Endodermal cell (in vitro differentiated cells): ENCODE data around the gene CACNA1E. TPM values are rescaled to one million over a fixed set of nuclear protein-coding genes. Genes with fewer than 3 reads are reported as not detected.

Experiments used
- DNase-seq: peaks from one replicate; pipeline ENCODE4 v3.0.0-alpha.2; 2017
- H3K27ac ChIP-seq: 2 replicates; pipeline ENCODE4 v1.5.1; 2013; ENCODE audit warnings: mild to moderate bottlenecking, low read depth, low read length, moderate library complexity
- H3K27me3 ChIP-seq: 2 replicates; pipeline ENCODE4 v1.6.1; 2013; ENCODE audit warnings: mild to moderate bottlenecking, low read length, moderate library complexity; ENCODE audit not compliant: insufficient read depth, control insufficient read depth, poor library complexity, severe bottlenecking
- H3K36me3 ChIP-seq: 2 replicates; pipeline ENCODE4 v1.7.0; 2013; ENCODE audit warnings: mild to moderate bottlenecking, low read length, moderate library complexity; ENCODE audit not compliant: control insufficient read depth, insufficient read depth
- H3K4me1 ChIP-seq: one replicate; pipeline ENCODE4 v1.7.0; 2013; ENCODE audit warnings: low read length; ENCODE audit not compliant: control insufficient read depth, insufficient read depth
- H3K4me3 ChIP-seq: 2 replicates; pipeline ENCODE4 v1.5.1; 2013; ENCODE audit warnings: mild to moderate bottlenecking, low read length, moderate library complexity
- H3K9ac ChIP-seq: 2 replicates; pipeline ENCODE4 v1.6.1; 2013; ENCODE audit warnings: mild to moderate bottlenecking, low read length, moderate library complexity; ENCODE audit not compliant: poor library complexity, severe bottlenecking; ENCODE audit errors: extremely low read depth
- H3K9me3 ChIP-seq: 2 replicates; pipeline ENCODE4 v1.6.1; 2013; ENCODE audit warnings: mild to moderate bottlenecking, low read length, moderate library complexity; ENCODE audit not compliant: control insufficient read depth
- H3K27ac Mint-ChIP-seq: 2 replicates; pipeline ENCODE4 v1.8.0; 2020; ENCODE audit warnings: mixed read lengths
- H3K27me3 Mint-ChIP-seq: 2 replicates; pipeline ENCODE4 v1.8.0; 2021; ENCODE audit warnings: mild to moderate bottlenecking, mixed read lengths; ENCODE audit not compliant: insufficient read depth
- H3K36me3 Mint-ChIP-seq: 2 replicates; pipeline ENCODE4 v1.8.0; 2020; ENCODE audit warnings: low read depth, mixed read lengths
- H3K4me1 Mint-ChIP-seq: 2 replicates; pipeline ENCODE4 v1.8.0; 2020; ENCODE audit warnings: mixed read lengths
- H3K4me3 Mint-ChIP-seq: 2 replicates; pipeline ENCODE4 v1.8.0; 2020; ENCODE audit warnings: mild to moderate bottlenecking, moderate library complexity, mixed read lengths
- H3K9me3 Mint-ChIP-seq: 2 replicates; pipeline ENCODE4 v1.8.0; 2020; ENCODE audit warnings: mild to moderate bottlenecking, mixed read lengths
- CTCF ChIP-seq: fragments of 200-600 bp; sonication (generic); conservative IDR thresholded peaks from 2 replicates; pipeline ENCODE4 v1.5.0; 2021; ENCODE audit warnings: antibody characterized with exemption, mild to moderate bottlenecking
- WGBS, 2 experiments: methylation state at CpG; one replicate each; pipeline versions ENCODE4 v1.1.5 to v1.1.7; 2013; ENCODE audit warnings: missing lambda C conversion rate in 2 of 2, mixed read lengths in 1 of 2; ENCODE audit not compliant: insufficient coverage in 1 of 2, insufficient read length in 1 of 2; 5-methylcytosine and 5-hydroxymethylcytosine counted together
- total RNA-seq, 2 donors: library from RNA; stranded (reverse); fragmentation: NEBNext Ultra II Directional in 1 of 2; extraction: Animal tissue kit (Norgen Biotek cat#: 25700) in 1 of 2; gene quantifications; 2 replicates in 1 of 2; 3 replicates in 1 of 2; pipeline ENCODE4 v1.2.1, GENCODE V29; 2021

The CACNA1E gene
- total RNA-seq, 2 donors from 2014 or later, result 4.7 to 5.8 TPM

GRCh38 chr1:181763736-181764135, 280.4 kb downstream of the CACNA1E start:
- DNase-seq, result no peak
- H3K4me1 Mint-ChIP-seq, result no peaks in the 10 kb centered on the region
- no peaks in the 10 kb centered on the region for H3K27me3 ChIP-seq
- no peak overlapping the region for H3K27ac ChIP-seq
- no peaks in the 10 kb centered on the region for H3K9me3 Mint-ChIP-seq
- no peak for TF ChIP-seq CTCF
- H3K4me3 Mint-ChIP-seq, result no peak overlapping the region
- no peaks in the 10 kb centered on the region for H3K4me1 ChIP-seq
- H3K36me3 ChIP-seq, result peaks cover 6% of the 10 kb centered on the region
- H3K4me3 ChIP-seq, result no peak overlapping the region
- H3K9ac ChIP-seq, result no peak overlapping the region
- no peak overlapping the region for H3K27ac Mint-ChIP-seq
- no peaks in the 10 kb centered on the region for H3K36me3 Mint-ChIP-seq
- H3K9me3 ChIP-seq, result no peaks in the 10 kb centered on the region
- peaks cover 2% of the 10 kb centered on the region for H3K27me3 Mint-ChIP-seq

GRCh38 chr1:181765451-181766026, 282.2 kb downstream of the CACNA1E start:
- DNase-seq, result peak; percentile 56
- H3K36me3 Mint-ChIP-seq, result no peaks in the 10 kb centered on the region
- no peak overlapping the region for H3K4me3 ChIP-seq
- H3K27me3 Mint-ChIP-seq, result peaks cover 2% of the 10 kb centered on the region
- no peak overlapping the region for H3K4me3 Mint-ChIP-seq
- H3K27ac Mint-ChIP-seq, result no peak overlapping the region
- H3K4me1 ChIP-seq, result no peaks in the 10 kb centered on the region
- no peaks in the 10 kb centered on the region for H3K4me1 Mint-ChIP-seq
- H3K9me3 ChIP-seq, result no peaks in the 10 kb centered on the region
- 64 to 71% methylated on average over 2 to 5 of the region's 5 CpGs for WGBS, 2 experiments
- no peak overlapping the region for H3K9ac ChIP-seq
- peaks cover 6% of the 10 kb centered on the region for H3K36me3 ChIP-seq
- no peak overlapping the region for H3K27ac ChIP-seq
- no peaks in the 10 kb centered on the region for H3K27me3 ChIP-seq
- no peak for TF ChIP-seq CTCF
- no peaks in the 10 kb centered on the region for H3K9me3 Mint-ChIP-seq

GRCh38 chr1:181767001-181767708, 283.8 kb downstream of the CACNA1E start:
- H3K9me3 Mint-ChIP-seq, result no peaks in the 10 kb centered on the region
- Histone ChIP-seq H3K4me1 (no peaks in the 10 kb centered on the region), H3K27ac (no peak overlapping the region), H3K36me3 (peaks cover 6% of the 10 kb centered on the region), H3K9ac (no peak overlapping the region), H3K27me3 (no peaks in the 10 kb centered on the region), H3K9me3 (no peaks in the 10 kb centered on the region), H3K4me3 (no peak overlapping the region)
- no peaks in the 10 kb centered on the region for H3K4me1 Mint-ChIP-seq
- no peak overlapping the region for H3K27ac Mint-ChIP-seq
- DNase-seq, result no peak
- 81 to 90% methylated on average over 2 of the region's 2 CpGs for WGBS, 2 experiments
- TF ChIP-seq CTCF, result no peak
- no peak overlapping the region for H3K4me3 Mint-ChIP-seq
- H3K27me3 Mint-ChIP-seq, result peaks cover 2% of the 10 kb centered on the region
- H3K36me3 Mint-ChIP-seq, result no peaks in the 10 kb centered on the region
